Stimulated activated CD4-positive, alpha-beta T cell treated with anti-CD3 and anti-CD28 coated beads, Interleukin-12 subunit alpha, Interleukin-12 subunit beta, amount 100 ng/mL, for 48 hours (primary cell): ENCODE data around the gene MOSMO.
"Not testable (repeated sequence)": the region's sequence is repeated elsewhere in the genome, so short reads cannot be mapped to it uniquely, and the experiment has no call there.

Source experiments
- DNase-seq, 3 donors: peaks; one replicate each; pipeline ENCODE4 v3.0.0-alpha.2; 2020; ENCODE audit warnings: low read depth in 2 of 3, low spot score in 1 of 3

Gene MOSMO

GRCh38 chr16:22043882-22044281 lies 36.0 kb downstream of the MOSMO start:
- DNase-seq = not testable (repeated sequence)

GRCh38 chr16:22045888-22046287 lies 38.0 kb downstream of the MOSMO start:
- not testable (repeated sequence) for DNase-seq

- no peak for DNase-seq
These were observed 43.1 kb downstream of the MOSMO start for GRCh38 chr16:22050963-22051362.

- DNase-seq = no peak
These were observed 45.1 kb downstream of the MOSMO start for GRCh38 chr16:22052980-22053379.

- DNase-seq = no peak
These were observed 46.0 kb downstream of the MOSMO start for GRCh38 chr16:22053921-22054341.

- no peak for DNase-seq
These were observed 47.1 kb downstream of the MOSMO start for GRCh38 chr16:22054847-22055590.

- no peak for DNase-seq
These were observed 48.0 kb downstream of the MOSMO start for GRCh38 chr16:22055881-22056280.

GRCh38 chr16:22063888-22064467 lies 56.1 kb downstream of the MOSMO start:
- no peak for DNase-seq

GRCh38 chr16:22065252-22065651 lies 57.3 kb downstream of the MOSMO start:
- DNase-seq = no peak

GRCh38 chr16:22070361-22071330 lies 62.7 kb downstream of the MOSMO start:
- DNase-seq = no peak

- DNase-seq = no peak
These were observed 63.5 kb downstream of the MOSMO start for GRCh38 chr16:22071331-22071910.

- no peak for DNase-seq
These were observed 65.4 kb downstream of the MOSMO start for GRCh38 chr16:22073350-22073749.

- DNase-seq = no peak
These were observed 67.3 kb downstream of the MOSMO start for GRCh38 chr16:22075043-22075757.

GRCh38 chr16:22075776-22076175 lies 67.9 kb downstream of the MOSMO start:
- DNase-seq = no peak

GRCh38 chr16:22077700-22078313 lies 69.9 kb downstream of the MOSMO start:
- peak; percentile 37 to 82 (median 58) for DNase-seq

GRCh38 chr16:22078656-22079055 lies 70.7 kb downstream of the MOSMO start:
- no peak for DNase-seq

- DNase-seq = no peak
These were observed 73.1 kb downstream of the MOSMO start for GRCh38 chr16:22081050-22081449.

- no peak for DNase-seq
These were observed 78.5 kb downstream of the MOSMO start for GRCh38 chr16:22086440-22086839.

- no peak for DNase-seq
These were observed 80.7 kb downstream of the MOSMO start for GRCh38 chr16:22088642-22089041.

GRCh38 chr16:22089910-22090309 lies 82.0 kb downstream of the MOSMO start:
- no peak for DNase-seq
